ENCODE results near the gene TMEM164. TPM values are rescaled to one million over a fixed set of nuclear protein-coding genes. Genes with fewer than 3 reads are reported as not detected.

Gene TMEM164
- total and polyA plus RNA-seq, 2 donors (not counting 1 experiment from before 2014, with no cell fraction given), result 5.7 to 10.2 TPM

DNA sequence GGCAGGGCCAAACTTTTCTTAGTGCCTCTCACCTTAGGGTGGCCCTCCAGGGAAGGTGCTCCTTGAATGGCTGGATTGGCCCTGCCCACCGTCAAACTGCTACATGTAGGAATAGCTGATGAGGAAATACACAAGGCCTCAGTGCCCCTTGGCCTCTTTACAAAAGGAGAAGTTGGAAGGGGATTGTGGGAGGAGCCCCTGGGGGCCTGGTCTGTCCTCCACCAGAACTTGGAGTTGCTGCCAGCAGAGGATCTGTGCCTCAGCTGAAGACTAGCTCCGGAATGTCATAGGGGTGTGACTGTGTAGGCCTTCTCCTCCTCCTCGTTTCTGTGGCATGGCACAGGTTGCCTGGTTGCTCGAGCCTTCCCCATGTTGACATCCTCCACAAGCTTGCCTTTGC, 172.2 kb downstream of the TMEM164 start:
- no peaks in the 10 kb centered on the region for H4K20me1 ChIP-seq (ENCODE audit: control insufficient read depth, extremely low read depth, insufficient read depth, low read length)
- H3K79me2 ChIP-seq (ENCODE audit: control insufficient read depth, insufficient read depth, low read length), result no peaks in the 10 kb centered on the region
- H3K4me2 ChIP-seq (ENCODE audit: extremely low read depth, insufficient read depth, low read length), result no peak overlapping the region
- no peak for DNase-seq (ENCODE audit: low read depth in 2 of 2)
- no peak overlapping the region for H3K27ac ChIP-seq (ENCODE audit: insufficient read depth, low read length)
- no peak overlapping the region for H2AFZ ChIP-seq (ENCODE audit: low read length)
- H3K9ac ChIP-seq (ENCODE audit: insufficient read depth, low read length), result no peak overlapping the region
- no peaks in the 10 kb centered on the region for H3K36me3 ChIP-seq (ENCODE audit: control insufficient read depth, insufficient read depth, low read length)
- H3K4me1 ChIP-seq (ENCODE audit: control insufficient read depth, extremely low read depth, insufficient read depth, low read length), result peaks cover 6% of the 10 kb centered on the region
- no peak overlapping the region for H3K4me3 ChIP-seq (replicated peaks in 1 of 4; ENCODE audit: control extremely low read depth in 1 of 4, insufficient read depth in 1 of 4, low read depth in 3 of 4, low read length in 4 of 4)
- TF ChIP-seq EZH2 (IDR thresholded peaks at IDR 0.05; ENCODE audit: low read length, missing control alignments), result no peak
- TF ChIP-seq, protein P1, sequence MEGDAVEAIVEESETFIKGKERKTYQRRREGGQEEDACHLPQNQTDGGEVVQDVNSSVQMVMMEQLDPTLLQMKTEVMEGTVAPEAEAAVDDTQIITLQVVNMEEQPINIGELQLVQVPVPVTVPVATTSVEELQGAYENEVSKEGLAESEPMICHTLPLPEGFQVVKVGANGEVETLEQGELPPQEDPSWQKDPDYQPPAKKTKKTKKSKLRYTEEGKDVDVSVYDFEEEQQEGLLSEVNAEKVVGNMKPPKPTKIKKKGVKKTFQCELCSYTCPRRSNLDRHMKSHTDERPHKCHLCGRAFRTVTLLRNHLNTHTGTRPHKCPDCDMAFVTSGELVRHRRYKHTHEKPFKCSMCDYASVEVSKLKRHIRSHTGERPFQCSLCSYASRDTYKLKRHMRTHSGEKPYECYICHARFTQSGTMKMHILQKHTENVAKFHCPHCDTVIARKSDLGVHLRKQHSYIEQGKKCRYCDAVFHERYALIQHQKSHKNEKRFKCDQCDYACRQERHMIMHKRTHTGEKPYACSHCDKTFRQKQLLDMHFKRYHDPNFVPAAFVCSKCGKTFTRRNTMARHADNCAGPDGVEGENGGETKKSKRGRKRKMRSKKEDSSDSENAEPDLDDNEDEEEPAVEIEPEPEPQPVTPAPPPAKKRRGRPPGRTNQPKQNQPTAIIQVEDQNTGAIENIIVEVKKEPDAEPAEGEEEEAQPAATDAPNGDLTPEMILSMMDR (conservative IDR thresholded peaks at IDR 0.05 in 1 of 2, IDR thresholded peaks at IDR 0.05 in 1 of 2; ENCODE audit: low read depth in 1 of 2, low read length in 2 of 2), result no peak
- no peaks in the 10 kb centered on the region for H3K27me3 ChIP-seq (ENCODE audit: control insufficient read depth, insufficient read depth, low read length)
- H3K9me3 ChIP-seq (ENCODE audit: control insufficient read depth, insufficient read depth, low read depth, low read length), result no peaks in the 10 kb centered on the region

DNA sequence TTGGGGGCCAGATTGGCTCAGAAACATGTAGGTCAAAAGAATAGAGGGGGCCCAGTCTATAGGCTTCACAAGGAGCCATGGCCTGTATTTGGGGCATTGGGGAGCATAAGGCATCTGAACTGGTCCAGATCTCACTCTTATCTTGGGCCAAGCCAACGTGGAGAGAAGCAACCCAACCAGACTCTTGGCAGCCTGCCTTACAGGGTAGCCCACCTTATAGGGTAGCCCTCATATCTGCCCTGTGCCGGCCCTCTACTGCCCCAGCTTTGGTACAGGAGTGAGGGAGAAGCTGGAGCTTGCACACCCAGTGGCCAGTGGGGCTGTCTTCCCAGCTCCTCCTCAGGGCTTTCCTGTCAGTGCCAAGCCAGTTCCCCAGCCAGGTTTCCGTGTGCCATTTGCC, 172.8 kb downstream of the TMEM164 start:
- Histone ChIP-seq H3K4me2 (ENCODE audit: extremely low read depth, insufficient read depth, low read length) (no peak overlapping the region), H3K79me2 (ENCODE audit: control insufficient read depth, insufficient read depth, low read length) (no peaks in the 10 kb centered on the region), H3K9ac (ENCODE audit: insufficient read depth, low read length) (no peak overlapping the region), H3K4me3 (replicated peaks in 1 of 4; ENCODE audit: control extremely low read depth in 1 of 4, insufficient read depth in 1 of 4, low read depth in 3 of 4, low read length in 4 of 4) (no peak overlapping the region), H3K4me1 (ENCODE audit: control insufficient read depth, extremely low read depth, insufficient read depth, low read length) (peaks cover 9% of the 10 kb centered on the region), H3K9me3 (ENCODE audit: control insufficient read depth, insufficient read depth, low read depth, low read length) (no peaks in the 10 kb centered on the region), H3K36me3 (ENCODE audit: control insufficient read depth, insufficient read depth, low read length) (no peaks in the 10 kb centered on the region), H3K27ac (ENCODE audit: insufficient read depth, low read length) (no peak overlapping the region), H4K20me1 (ENCODE audit: control insufficient read depth, extremely low read depth, insufficient read depth, low read length) (no peaks in the 10 kb centered on the region), H2AFZ (ENCODE audit: low read length) (no peak overlapping the region), H3K27me3 (ENCODE audit: control insufficient read depth, insufficient read depth, low read length) (no peaks in the 10 kb centered on the region)
- TF ChIP-seq EZH2 (IDR thresholded peaks at IDR 0.05; ENCODE audit: low read length, missing control alignments), result no peak
- TF ChIP-seq, protein P1 (conservative IDR thresholded peaks at IDR 0.05 in 1 of 2, IDR thresholded peaks at IDR 0.05 in 1 of 2; ENCODE audit: low read depth in 1 of 2, low read length in 2 of 2), result no peak
- DNase-seq (ENCODE audit: low read depth in 2 of 2), result no peak

GRCh38 chrX:110178179-110178865, 175.4 kb downstream of the TMEM164 start:
- H3K4me2 ChIP-seq (ENCODE audit: extremely low read depth, insufficient read depth, low read length), result no peak overlapping the region
- no peaks in the 10 kb centered on the region for H3K79me2 ChIP-seq (ENCODE audit: control insufficient read depth, insufficient read depth, low read length)
- no peaks in the 10 kb centered on the region for H3K36me3 ChIP-seq (ENCODE audit: control insufficient read depth, insufficient read depth, low read length)
- H3K4me1 ChIP-seq (ENCODE audit: control insufficient read depth, extremely low read depth, insufficient read depth, low read length), result peaks cover 12% of the 10 kb centered on the region
- H2AFZ ChIP-seq (ENCODE audit: low read length), result no peak overlapping the region
- TF ChIP-seq, protein P1 (conservative IDR thresholded peaks at IDR 0.05 in 1 of 2, IDR thresholded peaks at IDR 0.05 in 1 of 2; ENCODE audit: low read depth in 1 of 2, low read length in 2 of 2), result no peak
- no peak for TF ChIP-seq EZH2 (IDR thresholded peaks at IDR 0.05; ENCODE audit: low read length, missing control alignments)
- no peaks in the 10 kb centered on the region for H4K20me1 ChIP-seq (ENCODE audit: control insufficient read depth, extremely low read depth, insufficient read depth, low read length)
- no peak overlapping the region for H3K4me3 ChIP-seq (replicated peaks in 1 of 4; ENCODE audit: control extremely low read depth in 1 of 4, insufficient read depth in 1 of 4, low read depth in 3 of 4, low read length in 4 of 4)
- no peak overlapping the region for H3K27ac ChIP-seq (ENCODE audit: insufficient read depth, low read length)
- peak in 1 of 2 donors; percentile 24 for DNase-seq (ENCODE audit: low read depth in 2 of 2)
- H3K9me3 ChIP-seq (ENCODE audit: control insufficient read depth, insufficient read depth, low read depth, low read length), result no peaks in the 10 kb centered on the region
- no peaks in the 10 kb centered on the region for H3K27me3 ChIP-seq (ENCODE audit: control insufficient read depth, insufficient read depth, low read length)
- no peak overlapping the region for H3K9ac ChIP-seq (ENCODE audit: insufficient read depth, low read length)
